SK-N-SH treated with all-trans-retinoic acid at 6 μM for 48 hours (cell line): ENCODE data around the gene CFAP52.
"Not testable (repeated sequence)": the region's sequence is repeated elsewhere in the genome, so short reads cannot be mapped to it uniquely, and the experiment has no call there.

Experiments
- ATAC-seq: fragments of 200-7000 bp; cut with Tn5 transposase; 3 replicates; pipeline ENCODE4 v1.9.1; 2020; ENCODE audit warnings: mild to moderate bottlenecking, moderate library complexity
- BACH2 ChIP-seq: fragments of 250-450 bp; sonication (Bioruptor Pico); IDR thresholded peaks from 2 replicates; pipeline ENCODE4 v1.9.0; 2021; ENCODE audit warnings: mild to moderate bottlenecking, borderline replicate concordance
- CREB5 ChIP-seq: fragments of 250-450 bp; sonication (Bioruptor Pico); IDR thresholded peaks from 2 replicates; pipeline ENCODE4 v1.5.1; 2020; ENCODE audit warnings: low read depth, mild to moderate bottlenecking, moderate library complexity
- CSDC2 ChIP-seq: fragments of 250-450 bp; sonication (Bioruptor Pico); IDR thresholded peaks from 2 replicates; pipeline ENCODE4 v1.5.0; 2020; ENCODE audit warnings: mild to moderate bottlenecking, moderate library complexity
- ESRRG ChIP-seq: fragments of 250-450 bp; sonication (Bioruptor Pico); IDR thresholded peaks from 2 replicates; pipeline ENCODE4 v1.6.1; 2021; ENCODE audit warnings: mild to moderate bottlenecking
- GLIS3 ChIP-seq: fragments of 250-450 bp; sonication (Bioruptor Pico); IDR thresholded peaks from 2 replicates; pipeline ENCODE4 v1.5.0; 2020; ENCODE audit warnings: mild to moderate bottlenecking, moderate library complexity
- ISL1 ChIP-seq: fragments of 250-450 bp; sonication (Bioruptor Pico); IDR thresholded peaks from 2 replicates; pipeline ENCODE4 v2.1.2; 2022; ENCODE audit warnings: mild to moderate bottlenecking, moderate library complexity
- PATZ1 ChIP-seq: fragments of 250-450 bp; sonication (Bioruptor Pico); IDR thresholded peaks from 2 replicates; pipeline ENCODE4 v1.8.0; 2020; ENCODE audit warnings: mild to moderate bottlenecking, moderate library complexity, borderline replicate concordance
- POU6F1 ChIP-seq: fragments of 250-450 bp; sonication (Bioruptor Pico); IDR thresholded peaks from 2 replicates; pipeline ENCODE4 v1.8.0; 2021; ENCODE audit warnings: low read depth, mild to moderate bottlenecking, moderate library complexity, borderline replicate concordance
- PPARA ChIP-seq: fragments of 250-450 bp; sonication (Bioruptor Pico); IDR thresholded peaks from 2 replicates; pipeline ENCODE4 v1.5.0; 2020; ENCODE audit warnings: mild to moderate bottlenecking, borderline replicate concordance
- SNAI2 ChIP-seq: fragments of 250-450 bp; sonication (Bioruptor Pico); IDR thresholded peaks from 2 replicates; pipeline ENCODE4 v1.5.0; 2020; ENCODE audit warnings: mild to moderate bottlenecking, moderate library complexity
- TCF4 ChIP-seq: fragments of 250-450 bp; sonication (Bioruptor Pico); IDR thresholded peaks from 2 replicates; pipeline ENCODE4 v1.8.0; 2021; ENCODE audit warnings: mild to moderate bottlenecking, moderate library complexity, borderline replicate concordance
- TOX ChIP-seq: fragments of 250-450 bp; sonication (Bioruptor Pico); IDR thresholded peaks from 2 replicates; pipeline ENCODE4 v1.8.0; 2021; ENCODE audit warnings: mild to moderate bottlenecking, moderate library complexity, borderline replicate concordance
- TSHZ2 ChIP-seq: fragments of 250-450 bp; sonication (Bioruptor Pico); IDR thresholded peaks from 2 replicates; pipeline ENCODE4 v1.5.0; 2020; ENCODE audit warnings: mild to moderate bottlenecking, moderate library complexity
- ZC3H10 ChIP-seq: fragments of 250-450 bp; sonication (Bioruptor Pico); IDR thresholded peaks from 2 replicates; pipeline ENCODE4 v1.5.1; 2021; ENCODE audit warnings: mild to moderate bottlenecking, moderate library complexity
- ZFP3 ChIP-seq: fragments of 250-450 bp; sonication (Bioruptor Pico); IDR thresholded peaks from 2 replicates; pipeline ENCODE4 v1.5.0; 2020; ENCODE audit warnings: mild to moderate bottlenecking, moderate library complexity
- ZNF565 ChIP-seq: fragments of 450-650 bp; formaldehyde crosslinking; conservative IDR thresholded peaks from 2 replicates; pipeline ENCODE4 v1.5.0; 2020; ENCODE audit warnings: low read depth, mild to moderate bottlenecking, moderate library complexity
- ZNF70 ChIP-seq: fragments of 450-650 bp; formaldehyde crosslinking; IDR thresholded peaks from 2 replicates; pipeline ENCODE4 v1.5.0; 2020; ENCODE audit warnings: mild to moderate bottlenecking, moderate library complexity
- ZNF8 ChIP-seq: fragments of 450-650 bp; formaldehyde crosslinking; IDR thresholded peaks from 2 replicates; pipeline ENCODE4 v1.5.0; 2020; ENCODE audit warnings: mild to moderate bottlenecking, moderate library complexity
- TF ChIP-seq, protein P1 (sequence below): fragments of 250-450 bp; sonication (Bioruptor Pico); IDR thresholded peaks from 2 replicates; pipeline ENCODE4 v1.5.1; 2021; ENCODE audit warnings: mild to moderate bottlenecking, moderate library complexity

The CFAP52 gene

GRCh38 chr17:9594065-9594464 is 17.6 kb downstream of the CFAP52 start:
- ATAC-seq = no peak
- TF ChIP-seq TCF4 (no peak), ZNF8 (CRISPR knock-in tag) (no peak), PATZ1 (CRISPR knock-in tag) (no peak), ESRRG (CRISPR knock-in tag) (no peak), CREB5 (CRISPR knock-in tag) (no peak), TOX (no peak), GLIS3 (CRISPR knock-in tag) (no peak)

GRCh38 chr17:9597638-9598037 is 21.2 kb downstream of the CFAP52 start:
- ATAC-seq = not testable (repeated sequence)

- no peak for ATAC-seq
- TF ChIP-seq ZC3H10 = no peak
- TF ChIP-seq TSHZ2 (CRISPR knock-in tag) = no peak
- no peak for TF ChIP-seq TCF4
These were observed 22.2 kb downstream of the CFAP52 start for GRCh38 chr17:9598661-9599060.

DNA sequence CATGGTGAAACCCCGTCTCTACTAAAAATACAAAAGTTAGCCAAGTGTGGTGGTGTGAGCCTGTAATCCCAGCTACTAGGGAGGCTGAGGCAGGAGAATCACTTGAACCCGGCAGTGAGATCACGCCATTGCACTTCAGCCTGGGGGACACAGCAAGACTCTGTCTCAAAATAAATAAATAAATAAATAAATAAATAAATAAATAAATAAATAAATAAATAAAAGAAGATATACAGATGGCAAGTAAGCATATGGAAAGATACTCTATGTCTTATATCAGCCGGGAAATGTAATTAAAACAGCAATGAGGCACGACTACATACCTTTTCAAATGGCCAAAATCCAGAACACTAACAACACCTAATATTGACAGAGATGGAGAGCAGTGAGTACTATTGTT is 28.1 kb downstream of the CFAP52 start:
- ATAC-seq = not testable (repeated sequence)

- ATAC-seq = no peak
- no peak for TF ChIP-seq TSHZ2 (CRISPR knock-in tag)
- no peak for TF ChIP-seq CREB5 (CRISPR knock-in tag)
- no peak for TF ChIP-seq PPARA (CRISPR knock-in tag)
- TF ChIP-seq ZFP3 (CRISPR knock-in tag) = no peak
- no peak for TF ChIP-seq TOX
- TF ChIP-seq ISL1 (CRISPR knock-in tag) = no peak
- TF ChIP-seq, protein P1, sequence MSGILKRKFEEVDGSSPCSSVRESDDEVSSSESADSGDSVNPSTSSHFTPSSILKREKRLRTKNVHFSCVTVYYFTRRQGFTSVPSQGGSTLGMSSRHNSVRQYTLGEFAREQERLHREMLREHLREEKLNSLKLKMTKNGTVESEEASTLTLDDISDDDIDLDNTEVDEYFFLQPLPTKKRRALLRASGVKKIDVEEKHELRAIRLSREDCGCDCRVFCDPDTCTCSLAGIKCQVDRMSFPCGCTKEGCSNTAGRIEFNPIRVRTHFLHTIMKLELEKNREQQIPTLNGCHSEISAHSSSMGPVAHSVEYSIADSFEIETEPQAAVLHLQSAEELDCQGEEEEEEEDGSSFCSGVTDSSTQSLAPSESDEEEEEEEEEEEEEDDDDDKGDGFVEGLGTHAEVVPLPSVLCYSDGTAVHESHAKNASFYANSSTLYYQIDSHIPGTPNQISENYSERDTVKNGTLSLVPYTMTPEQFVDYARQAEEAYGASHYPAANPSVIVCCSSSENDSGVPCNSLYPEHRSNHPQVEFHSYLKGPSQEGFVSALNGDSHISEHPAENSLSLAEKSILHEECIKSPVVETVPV (CRISPR knock-in tag) = no peak
- TF ChIP-seq SNAI2 (CRISPR knock-in tag) = no peak
- no peak for TF ChIP-seq BACH2
- TF ChIP-seq ZNF565 (CRISPR knock-in tag) = no peak
- no peak for TF ChIP-seq GLIS3 (CRISPR knock-in tag)
- no peak for TF ChIP-seq ZNF70
- no peak for TF ChIP-seq CSDC2 (CRISPR knock-in tag)
- no peak for TF ChIP-seq ZNF8 (CRISPR knock-in tag)
- no peak for TF ChIP-seq POU6F1 (CRISPR knock-in tag)
These were observed 30.0 kb downstream of the CFAP52 start for GRCh38 chr17:9606453-9606852.

DNA sequence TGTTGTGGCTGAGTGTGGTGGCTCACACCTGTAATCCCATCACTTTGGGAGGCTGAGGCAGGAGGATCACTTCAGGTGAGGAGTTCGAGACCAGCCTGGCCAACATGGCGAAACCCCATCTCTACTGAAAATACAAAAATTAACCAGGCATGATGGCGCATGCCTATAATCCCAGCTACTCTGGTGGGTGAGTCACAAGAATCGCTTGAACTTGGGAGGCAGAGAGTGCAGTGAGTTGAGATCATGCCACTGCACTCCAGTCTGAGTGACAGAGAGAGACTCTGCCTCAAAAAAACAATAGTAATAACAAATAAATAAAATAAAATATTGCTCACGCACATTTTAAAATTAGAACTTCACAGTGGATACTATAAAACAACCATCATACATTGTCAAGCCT is 30.6 kb downstream of the CFAP52 start:
- not testable (repeated sequence) for ATAC-seq
